Measurements from ENCODE around the gene ZFAND2A. TPM values are rescaled to one million over a fixed set of nuclear protein-coding genes. Genes with fewer than 3 reads are reported as not detected.

ZFAND2A gene
- total and polyA plus RNA-seq, 2 donors (not counting 3 experiments of a cell fraction or from before 2014, with no cell fraction given), result 31.8 to 40.6 TPM

DNA sequence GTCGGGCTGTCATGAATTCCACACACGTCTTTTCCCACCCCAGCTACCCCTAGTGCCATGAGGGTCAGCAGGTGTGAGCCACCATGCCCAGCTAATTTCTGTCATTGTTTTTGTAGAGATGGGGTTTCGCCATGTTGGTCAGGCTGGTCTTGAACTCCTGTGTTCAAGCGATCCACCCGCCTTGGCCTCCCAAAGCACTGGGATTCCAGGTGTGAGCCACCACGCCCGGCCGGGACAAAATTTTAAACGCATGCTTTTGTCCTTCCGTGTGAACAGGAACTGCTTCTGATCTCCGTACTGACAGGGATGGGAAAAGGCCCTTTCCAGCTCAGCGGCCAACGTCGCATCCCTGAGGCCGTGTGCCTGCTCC, 15.6 kb upstream of the ZFAND2A start:
- no peaks in the 10 kb centered on the region for H3K36me3 ChIP-seq (ENCODE audit: control insufficient read depth in 2 of 2, extremely low read depth in 1 of 2, insufficient read depth in 2 of 2, low read length in 2 of 2)
- H3K27me3 ChIP-seq (ENCODE audit: control insufficient read depth in 2 of 2, insufficient read depth in 2 of 2, low read length in 2 of 2), result no peaks in the 10 kb centered on the region
- H3K27ac ChIP-seq (ENCODE audit: insufficient read depth, low read depth, low read length), result no peak overlapping the region
- H3K9me1 ChIP-seq (replicated peaks; ENCODE audit: control insufficient read depth, extremely low read depth, insufficient read depth, low read length), result no peaks in the 10 kb centered on the region
- H3K4me2 ChIP-seq (ENCODE audit: insufficient read depth, low read length), result no peak overlapping the region
- H3K4me3 ChIP-seq (replicated peaks in 1 of 3; ENCODE audit: insufficient read depth in 1 of 3, low read depth in 1 of 3, low read length in 3 of 3), result no peak overlapping the region
- peaks cover 11% of the 10 kb centered on the region for H3K4me1 ChIP-seq (ENCODE audit: control insufficient read depth, extremely low read depth, insufficient read depth, low read length)
- FAIRE-seq (no peak), DNase-seq (ENCODE audit: low read depth, low spot score) (no peak)
- H3K9ac ChIP-seq (replicated peaks; ENCODE audit: extremely low read depth, insufficient read depth, low read length), result no peak overlapping the region
- H2AFZ ChIP-seq (ENCODE audit: low read depth, low read length), result peak overlapping the region; percentile 91
- no TSS peak for BruUV-seq (replicated peaks)
- no peaks in the 10 kb centered on the region for H3K9me3 ChIP-seq (replicated peaks; ENCODE audit: control insufficient read depth, insufficient read depth, low read length)
- no peak for TF ChIP-seq GATA2 (IDR thresholded peaks at IDR 0.05; ENCODE audit: insufficient read depth, insufficient read length, low read depth, low read length)
- TF ChIP-seq MYC (IDR thresholded peaks at IDR 0.05; ENCODE audit: low read depth, low read length), result no peak
- no peak for TF ChIP-seq JUN (IDR thresholded peaks at IDR 0.05; ENCODE audit: borderline replicate concordance, insufficient read depth, insufficient read length, low read depth)
- no peak for TF ChIP-seq EZH2 (IDR thresholded peaks at IDR 0.05; ENCODE audit: borderline replicate concordance, low read depth, low read length, severe bottlenecking)
- TF ChIP-seq, protein P1, sequence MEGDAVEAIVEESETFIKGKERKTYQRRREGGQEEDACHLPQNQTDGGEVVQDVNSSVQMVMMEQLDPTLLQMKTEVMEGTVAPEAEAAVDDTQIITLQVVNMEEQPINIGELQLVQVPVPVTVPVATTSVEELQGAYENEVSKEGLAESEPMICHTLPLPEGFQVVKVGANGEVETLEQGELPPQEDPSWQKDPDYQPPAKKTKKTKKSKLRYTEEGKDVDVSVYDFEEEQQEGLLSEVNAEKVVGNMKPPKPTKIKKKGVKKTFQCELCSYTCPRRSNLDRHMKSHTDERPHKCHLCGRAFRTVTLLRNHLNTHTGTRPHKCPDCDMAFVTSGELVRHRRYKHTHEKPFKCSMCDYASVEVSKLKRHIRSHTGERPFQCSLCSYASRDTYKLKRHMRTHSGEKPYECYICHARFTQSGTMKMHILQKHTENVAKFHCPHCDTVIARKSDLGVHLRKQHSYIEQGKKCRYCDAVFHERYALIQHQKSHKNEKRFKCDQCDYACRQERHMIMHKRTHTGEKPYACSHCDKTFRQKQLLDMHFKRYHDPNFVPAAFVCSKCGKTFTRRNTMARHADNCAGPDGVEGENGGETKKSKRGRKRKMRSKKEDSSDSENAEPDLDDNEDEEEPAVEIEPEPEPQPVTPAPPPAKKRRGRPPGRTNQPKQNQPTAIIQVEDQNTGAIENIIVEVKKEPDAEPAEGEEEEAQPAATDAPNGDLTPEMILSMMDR (IDR thresholded peaks at IDR 0.05; ENCODE audit: extremely low read depth in 1 of 2, insufficient read depth in 1 of 2, low read depth in 1 of 2, low read length in 2 of 2), result no peak
- no peaks in the 10 kb centered on the region for H4K20me1 ChIP-seq (replicated peaks; ENCODE audit: control insufficient read depth, extremely low read depth, insufficient read depth, low read length)
- H3K79me2 ChIP-seq (ENCODE audit: control insufficient read depth, insufficient read depth, low read length), result no peaks in the 10 kb centered on the region
- ChIA-PET CTCF (interaction anchor here (0.6 to 3.0 kb wide), 24 partner anchors 10 to 339 kb away, joined by 3 to 32 read pairs (median 4); partner anchors contain the start of genes COX19 and ZFAND2A), POLR2A (interaction anchor here (1.0 kb wide), 1 partner anchor 15 kb away, joined by 3 read pairs; no protein-coding TSS in a partner anchor)
- dilution Hi-C loops (cut with MboI; ENCODE audit: extremely low pct_ligation_motif_present, low sequenced_read_pairs) (no loop called here), intact Hi-C loops (cut with micrococcal nuclease) (no loop called here)
